Thoracic aorta (tissue), 2 donors: ENCODE data around the gene PUM2. TPM values are rescaled to one million over a fixed set of nuclear protein-coding genes. Genes with fewer than 3 reads are reported as not detected.

Source experiments
- ATAC-seq: fragments of 150-250 bp; one replicate; pipeline ENCODE4 v1.8.0; 2017; ENCODE audit warnings: low read depth; ENCODE audit not compliant: insufficient number of reproducible peaks, low FRiP score
- DNase-seq: peaks from one replicate; pipeline ENCODE4 v3.0.0-alpha.2; 2020; ENCODE audit warnings: low spot score
- H3K27ac ChIP-seq, 2 donors: fragments of 200-600 bp; sonication (generic); 1 replicate in 1 of 2; 2 replicates in 1 of 2; pipeline ENCODE4 v1.5.1; 2016; ENCODE audit warnings: mild to moderate bottlenecking in 2 of 2, moderate library complexity in 2 of 2
- H3K27me3 ChIP-seq: fragments of 200-600 bp; sonication (generic); replicated peaks from 2 replicates; pipeline ENCODE4 v1.6.0; 2016; ENCODE audit warnings: mild to moderate bottlenecking; ENCODE audit not compliant: insufficient read depth
- H3K36me3 ChIP-seq: fragments of 200-600 bp; sonication (generic); one replicate; pipeline ENCODE4 v1.5.1; 2016
- H3K4me1 ChIP-seq, 2 donors: fragments of 200-600 bp; sonication (generic); 1 replicate in 1 of 2; 2 replicates in 1 of 2; pipeline versions ENCODE4 v1.5.1 to v1.6.0; 2016; ENCODE audit warnings: low read depth in 2 of 2, mild to moderate bottlenecking in 1 of 2; ENCODE audit not compliant: control insufficient read depth in 1 of 2
- H3K4me3 ChIP-seq: fragments of 200-600 bp; sonication (generic); 2 replicates; pipeline ENCODE4 v1.5.1; 2016; ENCODE audit warnings: mild to moderate bottlenecking
- H3K9me3 ChIP-seq: fragments of 200-600 bp; sonication (generic); 2 replicates; pipeline ENCODE4 v1.5.1; 2016
- CTCF ChIP-seq: fragments of 200-600 bp; sonication (generic); IDR thresholded peaks from one replicate; pipeline ENCODE4 v1.5.1; 2019; ENCODE audit warnings: antibody characterized with exemption
- total RNA-seq, 2 donors: library from RNA; depleted of rRNA; stranded (reverse); fragments of >200 nt; gene quantifications; one replicate each; pipeline versions ENCODE4 v1.1.0 to v1.2.3, GENCODE V29; 2016

Gene PUM2
- total RNA-seq, 2 donors from 2014 or later: 45.4 to 88.7 TPM

GRCh38 chr2:20219763-20220380 lies 130.8 kb downstream of the PUM2 start:
- Histone ChIP-seq H3K4me1 (peaks cover 0 to 15% of the 10 kb centered on the region in 2 donors), H3K9me3 (no peaks in the 10 kb centered on the region), H3K27me3 (no peaks in the 10 kb centered on the region), H3K4me3 (no peak overlapping the region), H3K27ac (no peak overlapping the region), H3K36me3 (no peaks in the 10 kb centered on the region)
- DNase-seq (no peak), ATAC-seq (no peak)
- no peak for TF ChIP-seq CTCF

DNA sequence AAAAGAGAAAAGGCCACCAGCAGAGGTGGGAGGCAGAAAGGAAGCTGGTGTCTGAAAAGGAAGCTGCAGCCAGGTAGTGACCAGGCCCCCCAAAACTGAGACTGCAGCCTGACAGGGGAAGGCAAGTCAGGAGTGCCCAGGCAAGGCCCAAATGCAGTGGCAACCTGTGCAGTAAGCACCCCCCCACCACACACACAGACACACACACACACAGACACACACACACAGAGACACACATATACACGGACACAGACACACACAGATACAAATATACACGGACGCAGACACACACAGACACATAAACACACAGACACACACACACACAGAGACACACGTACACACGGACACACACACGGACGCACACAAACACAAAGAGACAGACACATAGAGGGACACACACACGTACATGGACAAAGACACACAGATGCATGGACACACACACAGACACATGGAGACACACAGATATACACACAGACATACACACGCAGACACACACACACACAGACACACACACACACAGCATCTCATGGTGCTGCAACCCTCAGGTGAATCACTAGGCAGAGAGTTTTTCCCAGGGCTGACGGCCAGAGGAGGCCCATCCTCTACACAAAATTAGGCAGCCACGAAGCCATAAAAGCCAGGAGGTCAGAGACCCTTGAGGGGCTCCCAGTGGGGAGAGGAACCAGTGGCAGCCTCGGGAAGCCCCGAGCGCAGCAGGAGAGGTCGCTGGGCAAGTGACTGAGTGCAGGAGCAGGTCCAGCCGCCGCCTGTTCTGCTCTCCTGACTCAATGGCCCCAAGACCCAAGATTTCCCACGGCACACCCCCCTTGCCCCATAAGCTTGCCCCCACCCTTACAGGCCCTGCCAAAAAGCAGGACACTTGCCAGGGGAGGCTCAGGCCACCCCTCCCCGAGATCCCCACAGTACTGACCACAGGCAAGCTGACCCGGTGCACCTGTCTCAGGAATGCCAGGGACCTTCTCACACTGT lies 132.0 kb downstream of the PUM2 start:
- no peaks in the 10 kb centered on the region for H3K36me3 ChIP-seq
- ATAC-seq: no peak
- H3K27me3 ChIP-seq: no peaks in the 10 kb centered on the region
- H3K4me1 ChIP-seq: peaks cover 0 to 8% of the 10 kb centered on the region in 2 donors
- no peak overlapping the region for H3K27ac ChIP-seq
- no peak overlapping the region for H3K4me3 ChIP-seq
- H3K9me3 ChIP-seq: no peaks in the 10 kb centered on the region
- no peak for DNase-seq
- no peak for TF ChIP-seq CTCF

DNA sequence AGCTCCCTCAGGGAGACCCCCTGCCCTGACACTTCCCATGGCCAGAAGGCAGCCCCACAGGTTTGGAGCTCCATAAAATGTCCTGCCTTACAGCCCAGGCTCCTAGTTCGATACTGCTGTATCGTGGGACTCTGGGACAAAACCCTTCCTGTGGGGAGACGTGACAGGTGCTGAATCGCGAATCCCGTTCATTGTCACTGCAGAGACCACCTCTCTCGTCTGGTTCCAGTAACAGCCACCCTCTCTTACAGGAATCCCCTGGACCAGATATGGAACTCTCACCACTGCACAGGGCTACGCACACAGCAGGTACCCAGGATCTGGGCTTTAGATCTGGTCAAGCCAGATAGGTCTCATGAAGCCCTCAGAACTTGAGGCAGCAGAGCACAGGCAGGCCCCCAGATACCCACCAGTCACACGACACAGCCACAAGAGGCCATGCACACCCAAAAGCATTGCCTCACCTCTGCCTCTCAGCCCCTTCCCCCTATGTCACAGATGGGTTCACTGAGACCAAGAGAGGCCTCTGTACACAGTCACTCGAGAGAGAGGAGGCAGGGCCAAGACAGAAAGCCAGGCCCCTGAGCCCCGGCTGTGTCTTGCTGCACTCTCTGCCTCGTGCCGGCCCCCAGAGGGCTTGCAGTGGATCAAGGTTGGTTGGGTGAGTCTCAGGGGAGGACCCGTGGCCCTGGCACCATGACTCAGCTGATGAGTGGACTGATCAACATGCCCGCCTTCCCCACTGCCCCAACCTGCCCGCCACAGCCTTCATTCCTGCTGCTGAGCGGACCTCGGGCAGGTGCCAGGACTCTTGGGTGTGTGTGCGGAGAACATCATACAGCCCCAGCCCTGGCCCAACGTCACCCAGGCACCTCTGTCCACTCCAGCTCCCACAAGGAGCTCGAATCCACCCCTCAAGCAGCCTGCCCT lies 133.3 kb downstream of the PUM2 start:
- ATAC-seq: no peak
- H3K4me3 ChIP-seq: no peak overlapping the region
- no peak overlapping the region for H3K27ac ChIP-seq
- TF ChIP-seq CTCF: no peak
- no peaks in the 10 kb centered on the region for H3K4me1 ChIP-seq
- no peak for DNase-seq
- no peaks in the 10 kb centered on the region for H3K36me3 ChIP-seq
- no peaks in the 10 kb centered on the region for H3K27me3 ChIP-seq
- H3K9me3 ChIP-seq: no peaks in the 10 kb centered on the region

- no peak for TF ChIP-seq CTCF
- H3K27ac ChIP-seq: no peak overlapping the region
- H3K9me3 ChIP-seq: no peaks in the 10 kb centered on the region
- ATAC-seq (no peak), DNase-seq (no peak)
- H3K4me1 ChIP-seq: no peaks in the 10 kb centered on the region
- no peak overlapping the region for H3K4me3 ChIP-seq
- no peaks in the 10 kb centered on the region for H3K36me3 ChIP-seq
- H3K27me3 ChIP-seq: no peaks in the 10 kb centered on the region
Observed at GRCh38 chr2:20216130-20217025, 134.3 kb downstream of the PUM2 start.
